Keratinocyte (primary cell): ENCODE results near the gene FBLN1.

Experiments used
- EZH2 ChIP-seq: IDR thresholded peaks from one replicate; pipeline ENCODE4 v1.6.1; 2012; ENCODE audit warnings: inconsistent platforms, mild to moderate bottlenecking, low read length, moderate library complexity
- TF ChIP-seq, protein P1 (sequence below), 3 experiments: IDR thresholded peaks in 1 of 3; conservative IDR thresholded peaks in 1 of 3; optimal IDR thresholded peaks in 1 of 3; 2 replicates in 2 of 3; 3 replicates in 1 of 3; pipeline versions ENCODE3 to v1.5.1; 2011; ENCODE audit warnings: low read length in 3 of 3, mild to moderate bottlenecking in 3 of 3, moderate library complexity in 2 of 3, control low read depth in 1 of 3, inconsistent platforms in 1 of 3; ENCODE audit not compliant: insufficient read depth in 2 of 3; ENCODE audit errors: extremely low read depth in 1 of 3

DNA sequence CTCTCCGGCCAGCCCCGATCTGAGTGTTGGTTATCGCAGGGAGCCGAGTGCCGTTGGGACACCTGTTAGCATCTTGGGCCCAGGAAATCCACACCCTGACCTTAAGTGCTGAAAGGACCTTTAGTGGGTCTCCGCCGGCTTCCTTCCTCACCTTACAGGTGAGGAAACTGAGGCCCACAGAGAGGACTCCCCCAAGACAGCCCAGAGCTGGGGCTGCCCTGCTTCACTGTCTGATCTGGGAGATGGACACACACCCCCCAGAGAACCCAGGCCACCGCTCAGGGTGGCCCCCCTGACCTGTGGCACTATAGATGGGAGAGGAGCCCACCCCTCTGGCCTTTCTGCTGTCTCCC is 73.6 kb downstream of the FBLN1 start:
- TF ChIP-seq, protein P1, sequence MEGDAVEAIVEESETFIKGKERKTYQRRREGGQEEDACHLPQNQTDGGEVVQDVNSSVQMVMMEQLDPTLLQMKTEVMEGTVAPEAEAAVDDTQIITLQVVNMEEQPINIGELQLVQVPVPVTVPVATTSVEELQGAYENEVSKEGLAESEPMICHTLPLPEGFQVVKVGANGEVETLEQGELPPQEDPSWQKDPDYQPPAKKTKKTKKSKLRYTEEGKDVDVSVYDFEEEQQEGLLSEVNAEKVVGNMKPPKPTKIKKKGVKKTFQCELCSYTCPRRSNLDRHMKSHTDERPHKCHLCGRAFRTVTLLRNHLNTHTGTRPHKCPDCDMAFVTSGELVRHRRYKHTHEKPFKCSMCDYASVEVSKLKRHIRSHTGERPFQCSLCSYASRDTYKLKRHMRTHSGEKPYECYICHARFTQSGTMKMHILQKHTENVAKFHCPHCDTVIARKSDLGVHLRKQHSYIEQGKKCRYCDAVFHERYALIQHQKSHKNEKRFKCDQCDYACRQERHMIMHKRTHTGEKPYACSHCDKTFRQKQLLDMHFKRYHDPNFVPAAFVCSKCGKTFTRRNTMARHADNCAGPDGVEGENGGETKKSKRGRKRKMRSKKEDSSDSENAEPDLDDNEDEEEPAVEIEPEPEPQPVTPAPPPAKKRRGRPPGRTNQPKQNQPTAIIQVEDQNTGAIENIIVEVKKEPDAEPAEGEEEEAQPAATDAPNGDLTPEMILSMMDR (optimal IDR thresholded peaks at IDR 0.05 in 1 of 3, IDR thresholded peaks at IDR 0.05 in 1 of 3, conservative IDR thresholded peaks at IDR 0.05 in 1 of 3; ENCODE audit: extremely low read depth in 1 of 3, insufficient read depth in 2 of 3, low read length in 3 of 3), result no peak
- TF ChIP-seq EZH2, result no peak
